PC-3 (cell line): ENCODE data around the gene EME2. TPM values are rescaled to one million over a fixed set of nuclear protein-coding genes. Genes with fewer than 3 reads are reported as not detected.

Source experiments
- ATAC-seq: fragments of 200-7000 bp; cut with Tn5 transposase; 2 replicates; pipeline ENCODE4 v1.9.1; 2020; ENCODE audit warnings: mild to moderate bottlenecking, moderate library complexity
- BruUV-seq: library from RNA; stranded (reverse); fragments of 400-500 nt; replicated peaks from 2 replicates; lab custom pipeline; 2021; lab: Mats Ljungman, UMichigan
- CTCF ChIA-PET: fragments of 300-600 bp; sonication (Branson Sonifier 250); formaldehyde crosslinking; loops from one replicate; lab custom pipeline; 2022; ENCODE audit warnings: antibody characterized with exemption; lab: Charles Lee
- POLR2A ChIA-PET: fragments of 300-600 bp; sonication (Branson Sonifier 250); formaldehyde crosslinking; loops from one replicate; lab custom pipeline; 2022; ENCODE audit warnings: antibody characterized with exemption; ENCODE audit not compliant: unreplicated experiment; lab: Charles Lee
- DNase-seq: peaks from one replicate; pipeline ENCODE4 v3.0.0-alpha.2; 2015
- H2AFZ ChIP-seq: fragments of 300-600 bp; sonication (generic); 2 replicates; pipeline ENCODE4 v1.6.0; 2016; ENCODE audit warnings: antibody characterized with exemption, low read length
- H3F3A ChIP-seq: fragments of 300-600 bp; sonication (generic); one replicate; pipeline ENCODE4 v1.6.0; 2017; ENCODE audit warnings: antibody characterized with exemption, low read length, control low read depth, mild to moderate bottlenecking; ENCODE audit not compliant: unreplicated experiment
- H3K27ac ChIP-seq: fragments of 300-600 bp; sonication (generic); 2 replicates; pipeline ENCODE4 v1.5.1; 2016; ENCODE audit warnings: mild to moderate bottlenecking, low read length
- H3K27me3 ChIP-seq: fragments of 300-600 bp; sonication (generic); 2 replicates; pipeline ENCODE4 v1.6.1; 2016; ENCODE audit warnings: low read length, mixed read lengths
- H3K36me3 ChIP-seq: fragments of 300-600 bp; sonication (generic); 2 replicates; pipeline ENCODE4 v1.6.1; 2016; ENCODE audit warnings: low read depth, mixed run types, low read length, mixed read lengths
- H3K4me1 ChIP-seq: fragments of 300-600 bp; sonication (generic); 2 replicates; pipeline ENCODE4 v1.5.1; 2016; ENCODE audit warnings: low read length; ENCODE audit not compliant: insufficient read depth
- H3K4me2 ChIP-seq: fragments of 300-600 bp; sonication (generic); 2 replicates; pipeline ENCODE4 v1.6.0; 2016; ENCODE audit warnings: low read length
- H3K4me3 ChIP-seq: fragments of 300-600 bp; sonication (generic); 2 replicates; pipeline ENCODE4 v1.5.1; 2016; ENCODE audit warnings: mild to moderate bottlenecking, low read length, mixed read lengths
- H3K79me2 ChIP-seq: fragments of 300-600 bp; sonication (generic); 2 replicates; pipeline ENCODE4 v1.6.1; 2017; ENCODE audit warnings: low read length, mixed read lengths
- H3K9ac ChIP-seq: fragments of 300-600 bp; sonication (generic); 2 replicates; pipeline ENCODE4 v1.6.0; 2016; ENCODE audit warnings: mild to moderate bottlenecking, low read length
- H3K9me2 ChIP-seq: fragments of 300-600 bp; sonication (generic); replicated peaks from 2 replicates; pipeline ENCODE4 v1.6.1; 2016; ENCODE audit warnings: mixed run types, low read length, mixed read lengths
- H3K9me3 ChIP-seq: fragments of 300-600 bp; sonication (generic); 2 replicates; pipeline ENCODE4 v1.6.1; 2016; ENCODE audit warnings: low read length, mixed read lengths
- H4K20me1 ChIP-seq: fragments of 300-600 bp; sonication (generic); 2 replicates; pipeline ENCODE4 v1.6.1; 2016; ENCODE audit warnings: low read length, mixed read lengths
- CTCF ChIP-seq: fragments of 300-600 bp; sonication (generic); conservative IDR thresholded peaks from 2 replicates; pipeline ENCODE4 v1.5.1; 2017; ENCODE audit warnings: antibody characterized with exemption, low read depth, mild to moderate bottlenecking, low read length
- EZH2 ChIP-seq: fragments of 300-600 bp; sonication (generic); IDR thresholded peaks from one replicate; pipeline ENCODE4 v1.6.1; 2017; ENCODE audit warnings: antibody characterized with exemption, mild to moderate bottlenecking, low read length; ENCODE audit not compliant: unreplicated experiment
- EZH2phosphoT487 ChIP-seq: fragments of 300-600 bp; sonication (generic); IDR thresholded peaks from 2 replicates; pipeline ENCODE4 v1.6.1; 2018; ENCODE audit warnings: mild to moderate bottlenecking, antibody characterized with exemption, low read length, borderline replicate concordance
- intact Hi-C: fragments of 100-400 bp; cut with micrococcal nuclease; formaldehyde crosslinking; loops from 2 replicates; pipeline ENCODE4 v1.9.0; 2023
- total RNA-seq: library from RNA; depleted of rRNA; stranded (reverse); fragments of >200 nt; gene quantifications from 2 replicates; pipeline ENCODE4 v1.2.3, GENCODE V29; 2014

EME2 gene
- total RNA-seq, 1 experiment from 2014 or later: 12.5 TPM

DNA sequence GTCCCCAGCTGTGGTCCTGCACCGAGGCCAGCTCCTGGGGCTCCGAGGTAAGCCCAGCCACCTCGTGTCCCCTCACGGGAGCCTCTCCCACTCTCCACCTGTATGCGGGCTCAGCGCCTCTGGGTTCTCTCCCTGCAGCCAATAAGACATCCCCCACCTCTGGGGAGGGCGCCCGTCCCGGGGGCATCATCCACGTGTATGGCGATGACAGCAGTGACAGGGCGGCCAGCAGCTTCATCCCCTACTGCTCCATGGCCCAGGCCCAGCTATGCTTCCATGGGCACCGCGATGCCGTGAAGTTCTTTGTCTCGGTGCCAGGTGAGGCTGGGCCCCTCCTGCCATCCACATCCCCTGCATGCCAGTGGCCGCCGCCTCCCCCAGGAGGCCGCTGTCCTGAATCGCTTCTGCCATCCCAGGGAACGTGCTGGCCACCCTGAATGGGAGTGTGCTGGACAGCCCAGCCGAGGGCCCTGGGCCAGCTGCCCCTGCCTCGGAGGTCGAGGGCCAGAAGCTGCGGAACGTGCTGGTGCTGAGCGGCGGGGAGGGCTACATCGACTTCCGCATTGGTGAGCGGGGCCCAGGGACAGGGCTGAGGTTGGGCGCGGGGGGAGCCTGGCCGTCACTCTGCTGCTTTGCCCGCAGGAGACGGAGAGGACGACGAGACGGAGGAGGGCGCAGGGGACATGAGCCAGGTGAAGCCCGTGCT, 4.4 kb upstream of the EME2 start:
- Histone ChIP-seq H3K27me3 (no peaks in the 10 kb centered on the region), H3F3A (no peaks in the 10 kb centered on the region), H3K9me2 (no peaks in the 10 kb centered on the region), H3K9ac (no peak overlapping the region), H3K27ac (no peak overlapping the region), H3K4me1 (0 out of 2 replicates have a peak, but pooled peaks cover 5% of the 10 kb centered on the region), H3K9me3 (no peaks in the 10 kb centered on the region), H3K79me2 (peaks cover 13% of the 10 kb centered on the region), H2AFZ (no peak overlapping the region), H3K4me3 (no peak overlapping the region), H3K4me2 (no peak overlapping the region), H4K20me1 (no peaks in the 10 kb centered on the region), H3K36me3 (no peaks in the 10 kb centered on the region)
- DNase-seq: no peak
- no peak for TF ChIP-seq EZH2phosphoT487
- TF ChIP-seq CTCF: no peak
- no peak for TF ChIP-seq EZH2
- POLR2A ChIA-PET: no interaction called here
- no TSS peak for BruUV-seq
- no peak for ATAC-seq
- CTCF ChIA-PET: no interaction called here
- intact Hi-C loops: no loop called here

DNA sequence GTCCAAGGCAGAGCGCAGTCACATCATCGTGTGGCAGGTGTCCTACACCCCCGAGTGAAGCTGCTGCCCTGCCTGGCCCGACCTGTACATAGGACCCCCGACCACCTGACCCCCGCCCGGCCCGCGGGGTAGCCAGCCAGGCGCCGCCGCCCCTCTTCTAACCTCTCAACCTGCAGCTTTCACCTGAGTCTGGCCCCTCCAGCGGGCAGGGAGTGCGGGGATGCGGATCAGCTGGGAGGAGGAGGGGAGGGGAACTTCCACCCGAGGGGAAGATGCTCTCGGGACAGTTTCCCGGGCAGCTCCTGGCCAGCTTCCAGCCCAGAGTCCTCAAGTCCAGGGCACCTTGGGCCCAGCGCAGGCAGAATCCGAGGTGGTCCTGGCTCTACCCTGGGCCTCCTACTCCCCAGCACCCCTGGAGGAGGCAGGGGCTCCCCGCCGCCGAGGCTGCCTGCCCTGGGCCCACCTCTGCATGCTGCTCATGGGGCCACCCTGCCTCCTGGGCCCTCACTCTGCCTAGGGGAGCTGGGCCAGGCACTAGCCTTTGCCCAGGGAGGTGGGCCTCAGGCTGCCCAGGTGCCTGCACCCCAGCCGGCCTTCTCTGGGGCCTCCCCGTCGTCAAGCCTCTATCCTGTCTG, 3.7 kb upstream of the EME2 start:
- Histone ChIP-seq H3K9me3 (no peaks in the 10 kb centered on the region), H3K79me2 (peaks cover 18% of the 10 kb centered on the region), H2AFZ (no peak overlapping the region), H3K4me3 (no peak overlapping the region), H3F3A (no peaks in the 10 kb centered on the region), H3K36me3 (no peaks in the 10 kb centered on the region), H4K20me1 (no peaks in the 10 kb centered on the region), H3K9me2 (no peaks in the 10 kb centered on the region), H3K27ac (no peak overlapping the region), H3K4me2 (no peak overlapping the region), H3K4me1 (0 out of 2 replicates have a peak, but pooled peaks cover 5% of the 10 kb centered on the region), H3K9ac (no peak overlapping the region), H3K27me3 (no peaks in the 10 kb centered on the region)
- intact Hi-C loops: no loop called here
- BruUV-seq: TSS peak; percentile 20
- CTCF ChIA-PET: no interaction called here
- TF ChIP-seq EZH2phosphoT487: no peak
- no peak for TF ChIP-seq EZH2
- POLR2A ChIA-PET: no interaction called here
- DNase-seq (no peak), ATAC-seq (no peak)

- peaks cover 3% of the 10 kb centered on the region; the same call in 1 of the 2 replicates for H4K20me1 ChIP-seq
- no peaks in the 10 kb centered on the region for H3K27me3 ChIP-seq
- H3K79me2 ChIP-seq: peaks cover 25% of the 10 kb centered on the region
- CTCF ChIA-PET: no interaction called here
- H3K4me1 ChIP-seq: peaks cover 12% of the 10 kb centered on the region; the same call in 1 of the 2 replicates
- peak overlapping the region; percentile 100 for H3K4me2 ChIP-seq
- POLR2A ChIA-PET: interaction anchor here (0.5 kb wide), 1 partner anchor 637 kb away, joined by 4 read pairs; no protein-coding TSS in a partner anchor
- BruUV-seq: no TSS peak
- no peaks in the 10 kb centered on the region for H3K36me3 ChIP-seq
- H3K9me3 ChIP-seq: no peaks in the 10 kb centered on the region
- H3K4me3 ChIP-seq: peak overlapping the region; percentile 86; the same call in 1 of the 2 replicates
- intact Hi-C loops: loop anchor here (5.0 kb wide), 1 partner anchor 92 kb away; the partner anchor contains the start of gene JPT2
- no peaks in the 10 kb centered on the region for H3F3A ChIP-seq
- no peak for ATAC-seq
- H3K9ac ChIP-seq: no peak overlapping the region
- no peak for DNase-seq
- no peaks in the 10 kb centered on the region for H3K9me2 ChIP-seq
- no peak for TF ChIP-seq EZH2phosphoT487
- TF ChIP-seq CTCF: no peak
- no peak for TF ChIP-seq EZH2
- H2AFZ ChIP-seq: no peak overlapping the region
- no peak overlapping the region for H3K27ac ChIP-seq
Observed at GRCh38 chr16:1769402-1770300, 3.0 kb upstream of the EME2 start.
